Measurements from ENCODE around the gene STRAP.
"Not testable (repeated sequence)": the region's sequence is repeated elsewhere in the genome, so short reads cannot be mapped to it uniquely, and the experiment has no call there.

STRAP gene

GRCh38 chr12:15904378-15904920, 22.3 kb downstream of the STRAP start:
- no peak for ATAC-seq (ENCODE audit: insufficient read depth, low read depth)
- Histone ChIP-seq H3K79me2 (ENCODE audit: insufficient read depth, low read length) (no peaks in the 10 kb centered on the region), H3K27me3 (ENCODE audit: insufficient read depth, low read length, poor library complexity) (no peaks in the 10 kb centered on the region), H3K4me3 (ENCODE audit: low read depth in 1 of 2, low read length in 2 of 2) (no peak overlapping the region), H3K4me2 (ENCODE audit: insufficient read depth, low read length) (no peak overlapping the region), H3K9me3 (ENCODE audit: insufficient read depth, low read length, severe bottlenecking) (no peaks in the 10 kb centered on the region), H2AFZ (ENCODE audit: low read depth, low read length) (no peak overlapping the region), H3K9ac (ENCODE audit: low read depth, low read length) (no peak overlapping the region), H3K4me1 (ENCODE audit: insufficient read depth, low read length) (no peaks in the 10 kb centered on the region), H4K20me1 (ENCODE audit: insufficient read depth, low read length) (no peaks in the 10 kb centered on the region), H3K36me3 (ENCODE audit: insufficient read depth, low read length) (peaks cover 65% of the 10 kb centered on the region), H3K27ac (ENCODE audit: low read length) (no peak overlapping the region)
- no peak for DNase-seq
- no peak for TF ChIP-seq EZH2 (IDR thresholded peaks at IDR 0.05; ENCODE audit: borderline replicate concordance, low read depth, low read length, severe bottlenecking)
- no peak for TF ChIP-seq CTCF (IDR thresholded peaks at IDR 0.05; ENCODE audit: borderline replicate concordance, extremely low read depth, low read length, poor library complexity, severe bottlenecking)

- Histone ChIP-seq H3K79me2 (ENCODE audit: insufficient read depth, low read length) (peaks cover 5% of the 10 kb centered on the region; the same call in 1 of the 2 replicates), H2AFZ (ENCODE audit: low read depth, low read length) (peak overlapping the region; percentile 90), H3K27ac (ENCODE audit: low read length) (peak overlapping the region; percentile 84), H3K36me3 (ENCODE audit: insufficient read depth, low read length) (peaks cover 16% of the 10 kb centered on the region; the same call in 1 of the 2 replicates), H3K4me3 (ENCODE audit: low read depth in 1 of 2, low read length in 2 of 2) (peak overlapping the region; percentile 59 to 80), H3K4me1 (ENCODE audit: insufficient read depth, low read length) (peaks cover 25% of the 10 kb centered on the region), H3K27me3 (ENCODE audit: insufficient read depth, low read length, poor library complexity) (no peaks in the 10 kb centered on the region), H3K9me3 (ENCODE audit: insufficient read depth, low read length, severe bottlenecking) (no peaks in the 10 kb centered on the region), H4K20me1 (ENCODE audit: insufficient read depth, low read length) (no peaks in the 10 kb centered on the region), H3K9ac (ENCODE audit: low read depth, low read length) (peak overlapping the region; percentile 85), H3K4me2 (ENCODE audit: insufficient read depth, low read length) (peak overlapping the region; percentile 73)
- TF ChIP-seq CTCF (IDR thresholded peaks at IDR 0.05; ENCODE audit: borderline replicate concordance, extremely low read depth, low read length, poor library complexity, severe bottlenecking), result no peak
- TF ChIP-seq EZH2 (IDR thresholded peaks at IDR 0.05; ENCODE audit: borderline replicate concordance, low read depth, low read length, severe bottlenecking), result no peak
- ATAC-seq (ENCODE audit: insufficient read depth, low read depth) (no peak), DNase-seq (no peak)
Measured at GRCh38 chr12:15910468-15910863, 28.3 kb downstream of the STRAP start.

GRCh38 chr12:15910864-15911721, 28.9 kb downstream of the STRAP start, which contains the start of gene DERA:
TSS of gene DERA (plus strand) at chr12:15911332. CDS start at chr12:15911384, 52 bp downstream.
- DNase-seq (peak; percentile 77), ATAC-seq (ENCODE audit: insufficient read depth, low read depth) (peak; percentile 96)
- H3K9me3 ChIP-seq (ENCODE audit: insufficient read depth, low read length, severe bottlenecking), result no peaks in the 10 kb centered on the region
- no peaks in the 10 kb centered on the region for H3K27me3 ChIP-seq (ENCODE audit: insufficient read depth, low read length, poor library complexity)
- peak within 1 kb of the TSS; percentile 85 for H3K9ac ChIP-seq (ENCODE audit: low read depth, low read length)
- H3K4me3 ChIP-seq (ENCODE audit: low read depth in 1 of 2, low read length in 2 of 2), result peak within 1 kb of the TSS; percentile 59 to 80
- peak within 1 kb of the TSS; percentile 84 for H3K27ac ChIP-seq (ENCODE audit: low read length)
- no peaks in the 10 kb centered on the region for H4K20me1 ChIP-seq (ENCODE audit: insufficient read depth, low read length)
- H3K4me2 ChIP-seq (ENCODE audit: insufficient read depth, low read length), result peak within 1 kb of the TSS; percentile 73
- no peak for TF ChIP-seq CTCF (IDR thresholded peaks at IDR 0.05; ENCODE audit: borderline replicate concordance, extremely low read depth, low read length, poor library complexity, severe bottlenecking)
- TF ChIP-seq EZH2 (IDR thresholded peaks at IDR 0.05; ENCODE audit: borderline replicate concordance, low read depth, low read length, severe bottlenecking), result no peak
- H2AFZ ChIP-seq (ENCODE audit: low read depth, low read length), result peak within 1 kb of the TSS; percentile 90
- peaks cover 25% of the 10 kb centered on the region for H3K4me1 ChIP-seq (ENCODE audit: insufficient read depth, low read length)
- H3K79me2 ChIP-seq (ENCODE audit: insufficient read depth, low read length), result peaks cover 8% of the 10 kb centered on the region; the same call in 1 of the 2 replicates
- H3K36me3 ChIP-seq (ENCODE audit: insufficient read depth, low read length), result peaks cover 9% of the 10 kb centered on the region; the same call in 1 of the 2 replicates

- H3K27me3 ChIP-seq (ENCODE audit: insufficient read depth, low read length, poor library complexity); H3K79me2 ChIP-seq (ENCODE audit: insufficient read depth, low read length); H3K36me3 ChIP-seq (ENCODE audit: insufficient read depth, low read length); DNase-seq; H3K9me3 ChIP-seq (ENCODE audit: insufficient read depth, low read length, severe bottlenecking); ATAC-seq (ENCODE audit: insufficient read depth, low read depth); H4K20me1 ChIP-seq (ENCODE audit: insufficient read depth, low read length): not testable (repeated sequence)
- peaks cover 25% of the 10 kb centered on the region for H3K4me1 ChIP-seq (ENCODE audit: insufficient read depth, low read length)
- H3K27ac ChIP-seq (ENCODE audit: low read length), result peak overlapping the region; percentile 84
- H3K4me3 ChIP-seq (ENCODE audit: low read depth in 1 of 2, low read length in 2 of 2), result peak overlapping the region; percentile 59 to 80
- peak overlapping the region; percentile 73 for H3K4me2 ChIP-seq (ENCODE audit: insufficient read depth, low read length)
- H3K9ac ChIP-seq (ENCODE audit: low read depth, low read length), result peak overlapping the region; percentile 85
- peak overlapping the region; percentile 90 for H2AFZ ChIP-seq (ENCODE audit: low read depth, low read length)
Measured at GRCh38 chr12:15911931-15912330, 29.7 kb downstream of the STRAP start.

- not testable (repeated sequence) for H3K27me3 ChIP-seq (ENCODE audit: insufficient read depth, low read length, poor library complexity); DNase-seq; H4K20me1 ChIP-seq (ENCODE audit: insufficient read depth, low read length); H2AFZ ChIP-seq (ENCODE audit: low read depth, low read length); H3K36me3 ChIP-seq (ENCODE audit: insufficient read depth, low read length); ATAC-seq (ENCODE audit: insufficient read depth, low read depth); H3K79me2 ChIP-seq (ENCODE audit: insufficient read depth, low read length); H3K9me3 ChIP-seq (ENCODE audit: insufficient read depth, low read length, severe bottlenecking); H3K4me3 ChIP-seq (ENCODE audit: low read depth in 1 of 2, low read length in 2 of 2); H3K9ac ChIP-seq (ENCODE audit: low read depth, low read length); H3K4me2 ChIP-seq (ENCODE audit: insufficient read depth, low read length); H3K27ac ChIP-seq (ENCODE audit: low read length)
- H3K4me1 ChIP-seq (ENCODE audit: insufficient read depth, low read length), result peaks cover 25% of the 10 kb centered on the region
Measured at GRCh38 chr12:15914131-15914530, 31.9 kb downstream of the STRAP start.
